ENCODE data around the gene SMPX.

Gene SMPX

GRCh38 chrX:21721195-21721594, 36.7 kb downstream of the SMPX start:
- H3K36me3 ChIP-seq, result no peaks in the 10 kb centered on the region
- no peaks in the 10 kb centered on the region for H3K9me3 ChIP-seq
- H3K27ac ChIP-seq, result no peak overlapping the region
- no peaks in the 10 kb centered on the region for H3K4me1 ChIP-seq (ENCODE audit: control insufficient read depth in 1 of 2, insufficient read depth in 1 of 2, low read depth in 1 of 2, low read length in 1 of 2)
- TF ChIP-seq, protein P1, sequence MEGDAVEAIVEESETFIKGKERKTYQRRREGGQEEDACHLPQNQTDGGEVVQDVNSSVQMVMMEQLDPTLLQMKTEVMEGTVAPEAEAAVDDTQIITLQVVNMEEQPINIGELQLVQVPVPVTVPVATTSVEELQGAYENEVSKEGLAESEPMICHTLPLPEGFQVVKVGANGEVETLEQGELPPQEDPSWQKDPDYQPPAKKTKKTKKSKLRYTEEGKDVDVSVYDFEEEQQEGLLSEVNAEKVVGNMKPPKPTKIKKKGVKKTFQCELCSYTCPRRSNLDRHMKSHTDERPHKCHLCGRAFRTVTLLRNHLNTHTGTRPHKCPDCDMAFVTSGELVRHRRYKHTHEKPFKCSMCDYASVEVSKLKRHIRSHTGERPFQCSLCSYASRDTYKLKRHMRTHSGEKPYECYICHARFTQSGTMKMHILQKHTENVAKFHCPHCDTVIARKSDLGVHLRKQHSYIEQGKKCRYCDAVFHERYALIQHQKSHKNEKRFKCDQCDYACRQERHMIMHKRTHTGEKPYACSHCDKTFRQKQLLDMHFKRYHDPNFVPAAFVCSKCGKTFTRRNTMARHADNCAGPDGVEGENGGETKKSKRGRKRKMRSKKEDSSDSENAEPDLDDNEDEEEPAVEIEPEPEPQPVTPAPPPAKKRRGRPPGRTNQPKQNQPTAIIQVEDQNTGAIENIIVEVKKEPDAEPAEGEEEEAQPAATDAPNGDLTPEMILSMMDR (IDR thresholded peaks at IDR 0.05), result no peak
- no peaks in the 10 kb centered on the region for H3K27me3 ChIP-seq
- no peak overlapping the region for H3K4me3 ChIP-seq (ENCODE audit: low read depth in 1 of 2, low read length in 1 of 2)

DNA sequence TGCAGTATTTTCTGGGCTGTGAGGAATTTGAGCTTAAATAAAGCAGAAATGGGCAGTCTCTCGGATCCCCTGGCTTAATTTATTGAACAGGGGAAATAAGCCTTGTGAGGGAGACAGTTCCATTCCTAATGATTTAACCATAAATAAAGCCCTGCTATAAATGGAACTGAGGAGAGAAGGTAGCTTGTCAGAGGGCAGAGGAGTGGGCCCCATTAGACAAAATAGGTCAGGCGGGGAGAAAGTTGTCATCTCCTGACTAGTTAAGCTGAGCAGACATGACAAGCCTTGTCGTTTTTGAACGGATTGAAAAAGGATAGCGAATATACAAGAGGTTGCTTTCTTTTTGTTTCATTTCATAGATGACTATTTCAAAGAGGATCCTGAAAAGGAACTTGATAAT, 39.3 kb downstream of the SMPX start:
- Histone ChIP-seq H3K9me3 (no peaks in the 10 kb centered on the region), H3K4me3 (ENCODE audit: low read depth in 1 of 2, low read length in 1 of 2) (no peak overlapping the region), H3K27ac (no peak overlapping the region), H3K36me3 (no peaks in the 10 kb centered on the region), H3K27me3 (no peaks in the 10 kb centered on the region), H3K4me1 (ENCODE audit: control insufficient read depth in 1 of 2, insufficient read depth in 1 of 2, low read depth in 1 of 2, low read length in 1 of 2) (no peaks in the 10 kb centered on the region)
- TF ChIP-seq, protein P1 (IDR thresholded peaks at IDR 0.05), result no peak

DNA sequence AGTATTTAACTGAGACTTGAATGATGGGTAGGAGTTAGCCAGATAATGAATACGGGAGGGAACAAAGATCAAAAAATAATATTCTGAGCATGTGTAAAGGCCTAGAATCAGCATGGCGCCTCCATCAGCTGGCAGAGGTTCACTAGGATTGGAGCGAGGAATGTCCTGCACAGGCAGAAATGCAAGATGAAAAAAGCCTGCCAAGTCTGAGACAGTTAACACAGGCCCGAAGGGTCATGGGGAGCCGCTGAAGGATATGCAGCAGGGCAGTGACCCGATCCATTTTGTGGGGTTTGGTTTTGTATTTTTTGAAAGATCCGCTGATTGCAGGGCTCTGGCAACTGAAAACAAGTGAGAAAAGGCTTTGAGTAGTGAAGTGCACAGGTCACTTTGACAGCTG, 40.1 kb downstream of the SMPX start:
- TF ChIP-seq, protein P1 (IDR thresholded peaks at IDR 0.05), result no peak
- Histone ChIP-seq H3K4me3 (ENCODE audit: low read depth in 1 of 2, low read length in 1 of 2) (no peak overlapping the region), H3K36me3 (no peaks in the 10 kb centered on the region), H3K27ac (no peak overlapping the region), H3K9me3 (no peaks in the 10 kb centered on the region), H3K27me3 (no peaks in the 10 kb centered on the region), H3K4me1 (ENCODE audit: control insufficient read depth in 1 of 2, insufficient read depth in 1 of 2, low read depth in 1 of 2, low read length in 1 of 2) (no peaks in the 10 kb centered on the region)

- H3K36me3 ChIP-seq, result no peaks in the 10 kb centered on the region
- H3K27ac ChIP-seq, result no peak overlapping the region
- no peaks in the 10 kb centered on the region for H3K4me1 ChIP-seq (ENCODE audit: control insufficient read depth in 1 of 2, insufficient read depth in 1 of 2, low read depth in 1 of 2, low read length in 1 of 2)
- H3K9me3 ChIP-seq, result no peaks in the 10 kb centered on the region
- no peak overlapping the region for H3K4me3 ChIP-seq (ENCODE audit: low read depth in 1 of 2, low read length in 1 of 2)
- TF ChIP-seq, protein P1 (IDR thresholded peaks at IDR 0.05), result no peak
- no peaks in the 10 kb centered on the region for H3K27me3 ChIP-seq
Measured at GRCh38 chrX:21715825-21716224, 42.1 kb downstream of the SMPX start.

GRCh38 chrX:21715337-21715736, 42.6 kb downstream of the SMPX start:
- Histone ChIP-seq H3K4me3 (ENCODE audit: low read depth in 1 of 2, low read length in 1 of 2) (no peak overlapping the region), H3K9me3 (no peaks in the 10 kb centered on the region), H3K4me1 (ENCODE audit: control insufficient read depth in 1 of 2, insufficient read depth in 1 of 2, low read depth in 1 of 2, low read length in 1 of 2) (no peaks in the 10 kb centered on the region), H3K27ac (no peak overlapping the region), H3K36me3 (no peaks in the 10 kb centered on the region), H3K27me3 (no peaks in the 10 kb centered on the region)
- TF ChIP-seq, protein P1 (IDR thresholded peaks at IDR 0.05), result no peak

DNA sequence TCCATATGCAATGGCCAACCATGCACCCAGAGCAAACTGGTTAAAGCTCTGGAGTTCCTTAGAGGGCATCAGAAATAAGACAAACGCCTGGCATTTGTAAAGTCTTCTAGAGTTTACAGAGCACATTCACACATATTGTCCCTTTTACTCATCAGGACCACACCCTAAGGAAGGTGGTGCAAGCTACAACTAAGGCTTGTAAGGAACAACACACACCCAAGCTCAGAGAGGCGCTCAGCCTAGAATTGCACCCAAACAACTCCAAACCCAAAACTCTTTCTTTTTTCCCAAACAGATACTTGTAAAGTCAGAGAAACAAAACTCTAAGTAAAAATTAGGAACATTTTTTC, 46.1 kb downstream of the SMPX start:
- Histone ChIP-seq H3K4me1 (ENCODE audit: control insufficient read depth in 1 of 2, insufficient read depth in 1 of 2, low read depth in 1 of 2, low read length in 1 of 2) (no peaks in the 10 kb centered on the region), H3K4me3 (ENCODE audit: low read depth in 1 of 2, low read length in 1 of 2) (no peak overlapping the region), H3K27me3 (no peaks in the 10 kb centered on the region), H3K9me3 (no peaks in the 10 kb centered on the region), H3K27ac (no peak overlapping the region), H3K36me3 (no peaks in the 10 kb centered on the region)
- TF ChIP-seq, protein P1 (IDR thresholded peaks at IDR 0.05), result no peak

Measured in neutrophil (primary cell).